ENCODE measurements around the gene COP1. TPM values are rescaled to one million over a fixed set of nuclear protein-coding genes. Genes with fewer than 3 reads are reported as not detected.

The COP1 gene
- total RNA-seq, 1 donor from 2014 or later, result 46.3 TPM

- Histone ChIP-seq H3K9me3 (no peaks in the 10 kb centered on the region), H3K27ac (no peak overlapping the region), H3K4me1 (no peaks in the 10 kb centered on the region), H3K36me3 (peaks cover 41% of the 10 kb centered on the region), H3K27me3 (ENCODE audit: low read depth) (no peaks in the 10 kb centered on the region), H3K4me3 (no peak overlapping the region)
- no peak for DNase-seq
- intact Hi-C loops (cut with DNase I), result no loop called here
- no peak for ATAC-seq
- no peak for TF ChIP-seq CTCF (IDR thresholded peaks at IDR 0.05)
Measured at GRCh38 chr1:175947771-175948170, 259.3 kb downstream of the COP1 start.

GRCh38 chr1:175944591-175944990, 262.5 kb downstream of the COP1 start:
- intact Hi-C loops (cut with DNase I), result no loop called here
- Histone ChIP-seq H3K27ac (no peak overlapping the region), H3K36me3 (peaks cover 54% of the 10 kb centered on the region), H3K27me3 (ENCODE audit: low read depth) (no peaks in the 10 kb centered on the region), H3K4me3 (no peak overlapping the region), H3K4me1 (no peaks in the 10 kb centered on the region), H3K9me3 (no peaks in the 10 kb centered on the region)
- no peak for TF ChIP-seq CTCF (IDR thresholded peaks at IDR 0.05)
- DNase-seq (no peak), ATAC-seq (no peak)

GRCh38 chr1:175941164-175941563, 265.9 kb downstream of the COP1 start:
- DNase-seq, result no peak
- Histone ChIP-seq H3K36me3 (peaks cover 51% of the 10 kb centered on the region), H3K9me3 (no peaks in the 10 kb centered on the region), H3K4me3 (no peak overlapping the region), H3K4me1 (no peaks in the 10 kb centered on the region), H3K27me3 (ENCODE audit: low read depth) (no peaks in the 10 kb centered on the region), H3K27ac (no peak overlapping the region)
- intact Hi-C loops (cut with DNase I), result no loop called here
- no peak for ATAC-seq
- TF ChIP-seq CTCF (IDR thresholded peaks at IDR 0.05), result no peak

- no peaks in the 10 kb centered on the region for H3K9me3 ChIP-seq
- H3K4me3 ChIP-seq, result no peak overlapping the region
- DNase-seq (no peak), ATAC-seq (no peak)
- no peak overlapping the region for H3K27ac ChIP-seq
- no peaks in the 10 kb centered on the region for H3K27me3 ChIP-seq (ENCODE audit: low read depth)
- no peak for TF ChIP-seq CTCF (IDR thresholded peaks at IDR 0.05)
- no peaks in the 10 kb centered on the region for H3K4me1 ChIP-seq
- H3K36me3 ChIP-seq, result peaks cover 22% of the 10 kb centered on the region
- intact Hi-C loops (cut with DNase I), result no loop called here
Measured at GRCh38 chr1:175936736-175937135, 270.4 kb downstream of the COP1 start.

GRCh38 chr1:175935566-175936115, 271.4 kb downstream of the COP1 start:
- Histone ChIP-seq H3K4me3 (no peak overlapping the region), H3K27me3 (ENCODE audit: low read depth) (no peaks in the 10 kb centered on the region), H3K9me3 (no peaks in the 10 kb centered on the region), H3K27ac (no peak overlapping the region), H3K36me3 (peaks cover 19% of the 10 kb centered on the region), H3K4me1 (no peaks in the 10 kb centered on the region)
- intact Hi-C loops (cut with DNase I), result no loop called here
- no peak for TF ChIP-seq CTCF (IDR thresholded peaks at IDR 0.05)
- DNase-seq (no peak), ATAC-seq (no peak)

- TF ChIP-seq CTCF (IDR thresholded peaks at IDR 0.05), result no peak
- H3K4me3 ChIP-seq, result no peak overlapping the region
- ATAC-seq, result no peak
- intact Hi-C loops (cut with DNase I), result no loop called here
- no peaks in the 10 kb centered on the region for H3K27me3 ChIP-seq (ENCODE audit: low read depth)
- H3K27ac ChIP-seq, result no peak overlapping the region
- H3K9me3 ChIP-seq, result no peaks in the 10 kb centered on the region
- peaks cover 16% of the 10 kb centered on the region for H3K36me3 ChIP-seq
- DNase-seq, result no peak
- H3K4me1 ChIP-seq, result no peaks in the 10 kb centered on the region
Measured at GRCh38 chr1:175935166-175935565, 271.9 kb downstream of the COP1 start.

Measured in lower lobe of right lung (tissue), 2 donors.